Measurements from ENCODE around the gene CDH13.

CDH13 gene

DNA sequence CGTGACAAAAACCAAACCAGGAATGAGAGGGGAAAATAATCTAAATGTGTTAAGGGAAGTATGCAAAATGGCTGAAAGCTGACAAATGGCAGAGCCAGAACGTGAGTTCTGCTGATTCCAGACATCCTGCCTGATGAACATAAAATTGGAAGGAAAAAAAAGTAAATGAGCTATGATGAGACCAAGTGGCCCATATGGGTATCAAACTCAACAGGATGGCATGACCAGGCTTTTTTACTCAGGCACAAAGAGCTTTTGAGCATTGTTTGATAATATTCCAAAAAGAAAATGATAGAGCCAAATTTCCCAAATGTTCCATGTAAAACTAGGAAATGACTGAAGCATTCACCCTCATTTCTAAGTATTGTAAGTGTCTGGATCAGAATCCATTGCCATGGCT lies 449.2 kb downstream of the CDH13 start:
- no peak for TF ChIP-seq RARB (CRISPR knock-in tag; IDR thresholded peaks at IDR 0.05)
- TF ChIP-seq ESRRG (CRISPR knock-in tag; IDR thresholded peaks at IDR 0.05) = no peak
- no peak for TF ChIP-seq ARNTL (CRISPR knock-in tag; IDR thresholded peaks at IDR 0.05; ENCODE audit: borderline replicate concordance, low read depth)
- TF ChIP-seq, protein P1, sequence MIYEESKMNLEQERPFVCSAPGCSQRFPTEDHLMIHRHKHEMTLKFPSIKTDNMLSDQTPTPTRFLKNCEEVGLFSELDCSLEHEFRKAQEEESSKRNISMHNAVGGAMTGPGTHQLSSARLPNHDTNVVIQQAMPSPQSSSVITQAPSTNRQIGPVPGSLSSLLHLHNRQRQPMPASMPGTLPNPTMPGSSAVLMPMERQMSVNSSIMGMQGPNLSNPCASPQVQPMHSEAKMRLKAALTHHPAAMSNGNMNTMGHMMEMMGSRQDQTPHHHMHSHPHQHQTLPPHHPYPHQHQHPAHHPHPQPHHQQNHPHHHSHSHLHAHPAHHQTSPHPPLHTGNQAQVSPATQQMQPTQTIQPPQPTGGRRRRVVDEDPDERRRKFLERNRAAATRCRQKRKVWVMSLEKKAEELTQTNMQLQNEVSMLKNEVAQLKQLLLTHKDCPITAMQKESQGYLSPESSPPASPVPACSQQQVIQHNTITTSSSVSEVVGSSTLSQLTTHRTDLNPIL (CRISPR knock-in tag; IDR thresholded peaks at IDR 0.05; ENCODE audit: low read depth) = no peak
- no peak for TF ChIP-seq ZNF70 (CRISPR knock-in tag; IDR thresholded peaks at IDR 0.05)
- no peak for TF ChIP-seq ZFP3 (CRISPR knock-in tag; IDR thresholded peaks at IDR 0.05)
- TF ChIP-seq PPARA (CRISPR knock-in tag; IDR thresholded peaks at IDR 0.05; ENCODE audit: borderline replicate concordance) = no peak
- TF ChIP-seq CSDC2 (CRISPR knock-in tag; IDR thresholded peaks at IDR 0.05) = no peak
- no peak for TF ChIP-seq SNAI2 (CRISPR knock-in tag; IDR thresholded peaks at IDR 0.05)
- TF ChIP-seq GLIS3 (CRISPR knock-in tag; IDR thresholded peaks at IDR 0.05) = no peak
- TF ChIP-seq, protein P2, sequence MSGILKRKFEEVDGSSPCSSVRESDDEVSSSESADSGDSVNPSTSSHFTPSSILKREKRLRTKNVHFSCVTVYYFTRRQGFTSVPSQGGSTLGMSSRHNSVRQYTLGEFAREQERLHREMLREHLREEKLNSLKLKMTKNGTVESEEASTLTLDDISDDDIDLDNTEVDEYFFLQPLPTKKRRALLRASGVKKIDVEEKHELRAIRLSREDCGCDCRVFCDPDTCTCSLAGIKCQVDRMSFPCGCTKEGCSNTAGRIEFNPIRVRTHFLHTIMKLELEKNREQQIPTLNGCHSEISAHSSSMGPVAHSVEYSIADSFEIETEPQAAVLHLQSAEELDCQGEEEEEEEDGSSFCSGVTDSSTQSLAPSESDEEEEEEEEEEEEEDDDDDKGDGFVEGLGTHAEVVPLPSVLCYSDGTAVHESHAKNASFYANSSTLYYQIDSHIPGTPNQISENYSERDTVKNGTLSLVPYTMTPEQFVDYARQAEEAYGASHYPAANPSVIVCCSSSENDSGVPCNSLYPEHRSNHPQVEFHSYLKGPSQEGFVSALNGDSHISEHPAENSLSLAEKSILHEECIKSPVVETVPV (CRISPR knock-in tag; IDR thresholded peaks at IDR 0.05) = no peak
- no peak for TF ChIP-seq TOX (CRISPR knock-in tag; IDR thresholded peaks at IDR 0.05; ENCODE audit: borderline replicate concordance)
- TF ChIP-seq ZC3H10 (CRISPR knock-in tag; IDR thresholded peaks at IDR 0.05) = no peak
- no peak for ATAC-seq

DNA sequence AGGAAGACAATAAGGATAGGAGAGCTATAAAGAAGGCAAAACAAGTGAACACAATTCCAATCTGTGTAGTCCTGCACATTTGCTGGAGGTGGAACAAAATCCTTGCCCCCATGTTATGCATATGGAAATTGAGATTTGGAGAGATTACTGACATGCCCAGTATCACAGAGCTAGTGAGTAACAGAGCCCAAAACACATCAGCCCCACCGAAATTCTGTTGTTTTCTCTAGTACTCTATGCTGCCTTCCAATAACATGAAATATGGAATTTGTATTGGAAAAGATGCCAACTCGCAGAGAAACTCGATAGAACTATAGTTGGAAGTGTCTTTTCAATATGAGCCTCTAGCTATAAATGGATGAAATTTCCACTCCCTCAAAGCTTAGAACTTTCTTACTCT lies 456.6 kb downstream of the CDH13 start:
- ATAC-seq = no peak
- no peak for TF ChIP-seq CSDC2 (CRISPR knock-in tag; IDR thresholded peaks at IDR 0.05)
- TF ChIP-seq TCF4 (CRISPR knock-in tag; IDR thresholded peaks at IDR 0.05; ENCODE audit: borderline replicate concordance) = no peak
- TF ChIP-seq GLIS3 (CRISPR knock-in tag; IDR thresholded peaks at IDR 0.05) = no peak
- TF ChIP-seq ISL1 (CRISPR knock-in tag; IDR thresholded peaks at IDR 0.05) = no peak

DNA sequence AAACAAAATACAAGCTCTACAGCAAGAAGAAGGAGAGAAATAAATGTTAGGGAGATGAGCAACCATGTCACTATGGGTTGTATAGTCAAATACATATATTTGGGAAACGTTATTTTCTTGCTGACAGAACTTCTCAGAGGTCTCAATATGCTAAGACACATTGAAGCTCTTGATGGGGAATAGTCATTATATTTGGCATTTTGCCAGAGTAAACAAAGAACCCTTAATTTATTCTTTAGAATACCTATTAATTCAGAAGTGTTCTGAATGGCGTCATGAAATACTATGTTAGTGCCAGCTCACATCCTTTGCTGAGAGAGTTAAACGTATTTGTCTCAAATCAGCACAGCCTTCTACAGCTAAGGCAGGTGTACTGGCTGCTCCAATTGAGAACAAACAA lies 458.9 kb downstream of the CDH13 start:
- TF ChIP-seq BACH2 (CRISPR knock-in tag; IDR thresholded peaks at IDR 0.05; ENCODE audit: borderline replicate concordance) (no peak), ZFP30 (CRISPR knock-in tag; IDR thresholded peaks at IDR 0.05) (no peak), ESRRG (CRISPR knock-in tag; IDR thresholded peaks at IDR 0.05) (no peak), RARB (CRISPR knock-in tag; IDR thresholded peaks at IDR 0.05) (no peak), ZNF70 (CRISPR knock-in tag; IDR thresholded peaks at IDR 0.05) (no peak), TOX (CRISPR knock-in tag; IDR thresholded peaks at IDR 0.05; ENCODE audit: borderline replicate concordance) (no peak), ISL1 (CRISPR knock-in tag; IDR thresholded peaks at IDR 0.05) (no peak), ZNF565 (CRISPR knock-in tag; conservative IDR thresholded peaks at IDR 0.05; ENCODE audit: low read depth) (no peak), ZC3H10 (CRISPR knock-in tag; IDR thresholded peaks at IDR 0.05) (no peak)
- TF ChIP-seq, protein P1 (CRISPR knock-in tag; IDR thresholded peaks at IDR 0.05; ENCODE audit: low read depth) = no peak
- TF ChIP-seq, protein P3, sequence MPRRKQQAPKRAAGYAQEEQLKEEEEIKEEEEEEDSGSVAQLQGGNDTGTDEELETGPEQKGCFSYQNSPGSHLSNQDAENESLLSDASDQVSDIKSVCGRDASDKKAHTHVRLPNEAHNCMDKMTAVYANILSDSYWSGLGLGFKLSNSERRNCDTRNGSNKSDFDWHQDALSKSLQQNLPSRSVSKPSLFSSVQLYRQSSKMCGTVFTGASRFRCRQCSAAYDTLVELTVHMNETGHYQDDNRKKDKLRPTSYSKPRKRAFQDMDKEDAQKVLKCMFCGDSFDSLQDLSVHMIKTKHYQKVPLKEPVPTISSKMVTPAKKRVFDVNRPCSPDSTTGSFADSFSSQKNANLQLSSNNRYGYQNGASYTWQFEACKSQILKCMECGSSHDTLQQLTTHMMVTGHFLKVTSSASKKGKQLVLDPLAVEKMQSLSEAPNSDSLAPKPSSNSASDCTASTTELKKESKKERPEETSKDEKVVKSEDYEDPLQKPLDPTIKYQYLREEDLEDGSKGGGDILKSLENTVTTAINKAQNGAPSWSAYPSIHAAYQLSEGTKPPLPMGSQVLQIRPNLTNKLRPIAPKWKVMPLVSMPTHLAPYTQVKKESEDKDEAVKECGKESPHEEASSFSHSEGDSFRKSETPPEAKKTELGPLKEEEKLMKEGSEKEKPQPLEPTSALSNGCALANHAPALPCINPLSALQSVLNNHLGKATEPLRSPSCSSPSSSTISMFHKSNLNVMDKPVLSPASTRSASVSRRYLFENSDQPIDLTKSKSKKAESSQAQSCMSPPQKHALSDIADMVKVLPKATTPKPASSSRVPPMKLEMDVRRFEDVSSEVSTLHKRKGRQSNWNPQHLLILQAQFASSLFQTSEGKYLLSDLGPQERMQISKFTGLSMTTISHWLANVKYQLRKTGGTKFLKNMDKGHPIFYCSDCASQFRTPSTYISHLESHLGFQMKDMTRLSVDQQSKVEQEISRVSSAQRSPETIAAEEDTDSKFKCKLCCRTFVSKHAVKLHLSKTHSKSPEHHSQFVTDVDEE (CRISPR knock-in tag; IDR thresholded peaks at IDR 0.05) = no peak
- ATAC-seq = no peak

DNA sequence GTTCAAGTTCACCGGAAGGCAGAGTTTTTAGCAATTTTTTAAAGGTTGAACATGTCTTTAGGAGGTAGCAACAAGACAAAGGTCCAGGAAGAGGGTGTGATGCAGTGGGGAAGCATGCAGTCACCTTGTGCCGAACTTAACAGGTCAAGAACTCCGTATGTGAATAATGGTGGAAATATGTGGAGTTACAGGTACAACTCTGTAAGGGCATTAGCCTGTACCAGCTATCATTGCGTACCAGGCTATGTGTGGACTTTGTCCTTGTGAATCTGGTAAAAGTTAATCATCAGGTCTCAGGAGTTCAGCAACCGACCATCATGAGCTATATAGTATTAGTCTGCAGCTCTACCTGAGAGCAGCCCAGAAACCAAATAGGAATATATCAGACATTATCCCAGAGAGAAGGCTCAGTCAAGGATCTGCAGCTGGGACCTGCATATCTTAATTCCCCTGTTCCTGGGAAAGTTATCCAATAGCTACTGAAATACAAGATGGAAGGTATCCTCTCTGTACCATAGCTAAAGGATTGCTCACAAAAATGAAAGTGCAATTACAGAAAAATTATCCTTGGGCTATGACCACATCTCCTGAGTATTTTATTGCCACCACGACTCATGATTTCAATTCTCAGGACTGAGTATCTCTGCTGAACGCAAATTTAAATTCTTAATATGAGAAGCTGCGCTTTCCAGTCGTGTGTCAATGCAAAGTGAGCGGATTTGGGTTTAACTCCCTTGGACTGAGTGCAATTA lies 469.3 kb downstream of the CDH13 start:
- TF ChIP-seq ZNF8 (CRISPR knock-in tag; IDR thresholded peaks at IDR 0.05) (no peak), ZFP30 (CRISPR knock-in tag; IDR thresholded peaks at IDR 0.05) (no peak), BACH2 (CRISPR knock-in tag; IDR thresholded peaks at IDR 0.05; ENCODE audit: borderline replicate concordance) (no peak), OSR1 (CRISPR knock-in tag; IDR thresholded peaks at IDR 0.05) (no peak), ARNTL (CRISPR knock-in tag; IDR thresholded peaks at IDR 0.05; ENCODE audit: borderline replicate concordance, low read depth) (no peak), PPARA (CRISPR knock-in tag; IDR thresholded peaks at IDR 0.05; ENCODE audit: borderline replicate concordance) (no peak), TCF4 (CRISPR knock-in tag; IDR thresholded peaks at IDR 0.05; ENCODE audit: borderline replicate concordance) (no peak), CSDC2 (CRISPR knock-in tag; IDR thresholded peaks at IDR 0.05) (no peak), ZC3H10 (CRISPR knock-in tag; IDR thresholded peaks at IDR 0.05) (no peak)
- TF ChIP-seq, protein P1 (CRISPR knock-in tag; IDR thresholded peaks at IDR 0.05; ENCODE audit: low read depth) = no peak
- TF ChIP-seq, protein P4, sequence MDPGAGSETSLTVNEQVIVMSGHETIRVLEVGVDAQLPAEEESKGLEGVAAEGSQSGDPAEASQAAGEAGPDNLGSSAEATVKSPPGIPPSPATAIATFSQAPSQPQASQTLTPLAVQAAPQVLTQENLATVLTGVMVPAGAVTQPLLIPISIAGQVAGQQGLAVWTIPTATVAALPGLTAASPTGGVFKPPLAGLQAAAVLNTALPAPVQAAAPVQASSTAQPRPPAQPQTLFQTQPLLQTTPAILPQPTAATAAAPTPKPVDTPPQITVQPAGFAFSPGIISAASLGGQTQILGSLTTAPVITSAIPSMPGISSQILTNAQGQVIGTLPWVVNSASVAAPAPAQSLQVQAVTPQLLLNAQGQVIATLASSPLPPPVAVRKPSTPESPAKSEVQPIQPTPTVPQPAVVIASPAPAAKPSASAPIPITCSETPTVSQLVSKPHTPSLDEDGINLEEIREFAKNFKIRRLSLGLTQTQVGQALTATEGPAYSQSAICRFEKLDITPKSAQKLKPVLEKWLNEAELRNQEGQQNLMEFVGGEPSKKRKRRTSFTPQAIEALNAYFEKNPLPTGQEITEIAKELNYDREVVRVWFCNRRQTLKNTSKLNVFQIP (CRISPR knock-in tag; IDR thresholded peaks at IDR 0.05; ENCODE audit: borderline replicate concordance, low read depth) = no peak
- TF ChIP-seq, protein P5, sequence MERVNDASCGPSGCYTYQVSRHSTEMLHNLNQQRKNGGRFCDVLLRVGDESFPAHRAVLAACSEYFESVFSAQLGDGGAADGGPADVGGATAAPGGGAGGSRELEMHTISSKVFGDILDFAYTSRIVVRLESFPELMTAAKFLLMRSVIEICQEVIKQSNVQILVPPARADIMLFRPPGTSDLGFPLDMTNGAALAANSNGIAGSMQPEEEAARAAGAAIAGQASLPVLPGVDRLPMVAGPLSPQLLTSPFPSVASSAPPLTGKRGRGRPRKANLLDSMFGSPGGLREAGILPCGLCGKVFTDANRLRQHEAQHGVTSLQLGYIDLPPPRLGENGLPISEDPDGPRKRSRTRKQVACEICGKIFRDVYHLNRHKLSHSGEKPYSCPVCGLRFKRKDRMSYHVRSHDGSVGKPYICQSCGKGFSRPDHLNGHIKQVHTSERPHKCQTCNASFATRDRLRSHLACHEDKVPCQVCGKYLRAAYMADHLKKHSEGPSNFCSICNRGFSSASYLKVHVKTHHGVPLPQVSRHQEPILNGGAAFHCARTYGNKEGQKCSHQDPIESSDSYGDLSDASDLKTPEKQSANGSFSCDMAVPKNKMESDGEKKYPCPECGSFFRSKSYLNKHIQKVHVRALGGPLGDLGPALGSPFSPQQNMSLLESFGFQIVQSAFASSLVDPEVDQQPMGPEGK (CRISPR knock-in tag; IDR thresholded peaks at IDR 0.05; ENCODE audit: borderline replicate concordance) = no peak

More for the DNA sequence above, 469.3 kb downstream of the CDH13 start:
- no peak for ATAC-seq

Measured in SK-N-SH treated with all-trans-retinoic acid at 6 μM for 48 hours (cell line).